Stomach smooth muscle (tissue), 2 donors: ENCODE results near the gene TAS1R3.
A peak's percentile ranks its signal among the peaks of the same experiment; 100 is the strongest.

ENCODE experiments used
- H3K27ac ChIP-seq: one replicate; pipeline ENCODE4 v1.7.0; 2013; ENCODE audit warnings: mild to moderate bottlenecking, low read length, inconsistent platforms
- H3K27me3 ChIP-seq, 2 donors: one replicate each; pipeline ENCODE4 v1.7.0; 2013; ENCODE audit warnings: low read length in 2 of 2; ENCODE audit not compliant: insufficient read depth in 2 of 2, control insufficient read depth in 1 of 2
- H3K36me3 ChIP-seq, 2 donors: one replicate each; pipeline ENCODE4 v1.7.0; 2013; ENCODE audit warnings: low read length in 2 of 2; ENCODE audit not compliant: control insufficient read depth in 2 of 2, insufficient read depth in 2 of 2
- H3K4me1 ChIP-seq: one replicate; pipeline ENCODE4 v1.7.0; 2013; ENCODE audit warnings: low read length; ENCODE audit not compliant: control insufficient read depth, insufficient read depth
- H3K4me3 ChIP-seq, 2 donors: one replicate each; pipeline ENCODE4 v1.7.0; 2013; ENCODE audit warnings: low read length in 2 of 2
- H3K9ac ChIP-seq, 2 donors: one replicate each; pipeline ENCODE4 v1.7.0; 2013; ENCODE audit warnings: low read length in 2 of 2, mild to moderate bottlenecking in 1 of 2
- H3K9me3 ChIP-seq, 2 donors: one replicate each; pipeline ENCODE4 v1.7.0; 2013; ENCODE audit warnings: low read length in 2 of 2; ENCODE audit not compliant: control insufficient read depth in 2 of 2
- donor health status: healthy.
- donor health status: Pancreatic carcinoma.

The TAS1R3 gene

DNA sequence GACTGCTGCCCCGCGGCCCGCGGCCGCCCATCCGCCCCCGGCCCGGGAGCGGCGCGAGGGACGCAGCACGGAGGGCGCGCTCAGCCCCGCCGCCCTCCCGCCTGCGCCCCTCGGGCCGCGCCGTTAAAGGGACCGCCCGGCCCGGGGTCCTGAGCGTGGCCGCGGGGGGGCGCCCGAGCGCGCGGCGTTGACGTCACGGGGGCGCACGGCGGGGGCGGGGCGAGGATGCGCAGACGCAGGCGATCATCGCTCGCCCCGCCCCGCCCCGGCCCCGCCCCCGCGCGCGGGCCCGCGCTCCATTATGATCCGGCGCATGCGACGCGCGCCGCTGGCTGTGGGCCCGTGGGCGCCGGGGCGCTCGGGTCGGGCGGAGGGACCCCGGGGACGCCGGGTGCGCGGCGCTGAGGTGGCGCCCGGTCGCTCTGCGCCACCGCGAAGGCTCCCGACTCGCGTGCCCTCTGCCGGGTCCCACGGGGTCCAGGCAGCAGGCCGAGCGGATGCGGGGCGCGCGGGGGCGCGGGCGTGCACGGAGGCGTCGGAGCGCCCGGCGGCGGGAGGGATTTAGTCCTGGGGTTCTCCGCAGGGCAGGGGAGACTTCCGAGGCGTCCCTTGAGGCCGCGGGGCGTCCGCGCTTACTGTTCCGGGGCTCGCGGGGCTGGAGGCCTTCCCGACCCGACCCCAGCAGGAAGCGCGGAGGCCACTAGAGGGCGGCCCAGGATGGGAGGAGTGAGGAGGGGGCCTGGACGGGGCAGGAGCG is 18.4 kb downstream of the TAS1R3 start, which contains the start of gene DVL1:
TSS of gene DVL1 (minus strand) at position 163 of the 757 bp plus-strand sequence. CDS start 353 bp downstream, outside the sequence.
- no peaks in the 10 kb centered on the region for H3K27me3 ChIP-seq
- no peaks in the 10 kb centered on the region for H3K9me3 ChIP-seq
- H3K36me3 ChIP-seq: peaks cover 0 to 2% of the 10 kb centered on the region in 2 donors
- peak within 1 kb of the TSS; percentile 72 to 77 for H3K9ac ChIP-seq
- H3K4me1 ChIP-seq: peaks cover 64% of the 10 kb centered on the region
- peak within 1 kb of the TSS; percentile 81 to 85 for H3K4me3 ChIP-seq
- peak within 1 kb of the TSS; percentile 46 for H3K27ac ChIP-seq

DNA sequence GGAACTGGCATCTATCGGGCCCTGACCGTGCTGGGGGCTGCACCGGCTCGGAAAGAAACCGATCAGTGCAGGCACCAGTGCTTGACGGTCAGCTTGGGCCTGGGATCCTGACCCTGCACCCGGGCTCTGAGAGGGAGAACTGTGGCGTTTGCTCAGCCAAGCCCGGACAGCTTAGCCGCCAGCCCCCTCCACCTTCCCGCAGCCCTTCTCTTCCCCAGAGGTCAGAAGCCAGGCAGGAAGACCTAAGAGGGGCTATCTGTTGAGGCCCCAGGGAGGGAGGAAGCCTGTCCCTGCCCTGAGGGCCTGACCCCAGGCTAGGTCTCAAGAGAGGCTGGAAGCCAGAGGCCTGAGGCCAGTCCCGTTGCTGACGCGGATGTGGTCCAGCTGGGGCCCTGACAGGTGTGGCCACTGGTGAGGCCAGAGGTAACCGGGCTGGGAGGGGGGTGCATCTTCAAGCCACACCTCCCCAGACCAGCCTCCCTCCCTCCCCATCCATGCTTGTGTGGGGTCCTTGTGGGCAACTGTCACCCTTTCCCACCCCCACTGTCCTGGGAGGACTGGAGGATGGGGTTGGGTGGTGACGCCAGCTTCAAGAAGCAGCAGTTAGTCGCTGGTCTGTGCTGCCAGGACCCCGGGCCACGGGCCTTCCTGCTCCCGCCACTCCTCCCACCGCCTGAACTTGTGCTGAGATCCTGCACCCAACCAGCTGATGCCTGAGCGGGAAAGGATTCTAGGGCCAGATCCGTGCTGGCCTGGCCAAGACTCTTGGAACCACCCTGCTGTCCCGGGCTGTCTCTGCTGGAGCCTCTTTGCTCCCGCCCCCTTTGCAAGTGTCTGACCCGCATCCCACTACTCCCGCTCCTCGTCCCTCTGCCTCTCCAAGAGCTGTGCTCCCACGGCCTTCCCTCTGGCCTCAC is 20.7 kb downstream of the TAS1R3 start:
- H3K4me1 ChIP-seq: peaks cover 58% of the 10 kb centered on the region
- H3K27ac ChIP-seq: peak overlapping the region; percentile 37

DNA sequence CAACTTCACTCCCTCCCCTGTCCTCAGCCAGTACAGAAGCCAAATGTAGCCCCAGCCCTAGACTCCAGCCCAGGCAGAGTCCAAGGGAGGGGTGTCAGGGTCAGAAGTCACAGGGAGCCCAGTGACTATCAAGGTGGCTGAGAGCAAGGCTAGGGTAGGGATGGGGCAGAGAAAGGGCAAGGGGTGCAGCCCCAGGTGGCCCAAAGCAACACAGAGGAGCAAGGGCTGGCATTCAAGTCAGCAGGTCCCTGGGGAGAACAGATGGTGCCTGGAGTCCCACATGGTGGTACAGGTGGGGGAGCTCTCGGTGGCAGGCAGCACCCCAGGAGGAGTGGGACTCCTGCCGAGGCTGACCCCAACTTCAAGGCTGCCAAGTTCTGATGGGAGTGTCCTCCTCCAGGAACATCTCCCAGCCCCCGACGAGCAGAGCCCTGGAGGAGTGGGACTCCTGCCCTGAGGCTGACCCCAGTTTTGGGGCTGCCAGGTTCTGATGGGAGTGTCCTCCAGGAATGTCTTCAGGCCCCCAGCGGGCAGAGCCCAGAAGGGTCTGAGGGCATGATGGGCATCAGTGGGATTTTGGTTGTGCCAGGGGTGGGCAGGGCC is 21.8 kb downstream of the TAS1R3 start:
- H3K4me1 ChIP-seq: peaks cover 52% of the 10 kb centered on the region
- H3K36me3 ChIP-seq: peaks cover 0 to 2% of the 10 kb centered on the region in 2 donors
- H3K27ac ChIP-seq: peak overlapping the region; percentile 18
- no peak overlapping the region for H3K9ac ChIP-seq
- H3K27me3 ChIP-seq: no peaks in the 10 kb centered on the region
- no peaks in the 10 kb centered on the region for H3K9me3 ChIP-seq
- H3K4me3 ChIP-seq: peak overlapping the region in 1 of 2 donors; percentile 35

More for the DNA sequence above, 20.7 kb downstream of the TAS1R3 start:
- Histone ChIP-seq H3K9me3 (no peaks in the 10 kb centered on the region), H3K27me3 (no peaks in the 10 kb centered on the region), H3K36me3 (peaks cover 0 to 2% of the 10 kb centered on the region in 2 donors), H3K4me3 (peak overlapping the region in 1 of 2 donors; percentile 44), H3K9ac (peak overlapping the region in 1 of 2 donors; percentile 13)

DNA sequence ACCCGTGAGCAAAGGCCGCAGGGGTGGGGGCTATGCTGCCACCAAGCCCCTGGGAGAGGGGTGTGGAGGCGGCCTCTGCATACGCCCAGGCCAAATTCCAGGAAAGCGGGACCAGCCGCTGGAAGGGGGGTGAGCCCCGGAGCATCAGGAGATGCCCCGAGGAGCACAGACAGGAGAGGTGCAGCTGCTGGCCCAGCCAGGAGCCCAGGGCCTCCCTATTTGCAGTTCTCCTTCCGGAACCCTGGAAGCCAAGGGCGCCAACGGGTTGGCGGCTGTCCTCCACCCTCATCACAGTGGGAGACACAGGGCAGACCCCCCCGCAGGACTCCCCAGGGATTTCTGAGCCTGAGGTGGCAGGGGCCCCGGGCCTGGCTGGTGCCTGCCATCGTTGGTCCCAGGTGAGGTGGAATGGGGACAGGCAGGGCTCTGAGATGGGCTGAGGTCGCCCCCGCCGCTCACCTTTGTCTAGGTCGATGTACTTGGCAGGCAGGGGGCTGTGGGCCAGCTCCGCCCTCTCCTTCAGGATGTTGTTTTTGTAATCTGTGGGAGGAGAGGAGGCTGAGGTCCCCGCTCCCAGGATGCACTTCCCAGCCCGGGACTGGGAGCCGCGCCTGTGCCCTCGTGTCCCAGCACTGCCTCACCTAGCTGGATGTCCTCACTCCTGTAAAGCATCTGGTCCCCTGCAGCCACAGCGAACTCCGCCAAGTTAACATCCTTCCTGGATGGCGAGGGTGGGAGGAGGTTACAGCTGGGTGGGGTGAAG is 22.5 kb downstream of the TAS1R3 start:
- Histone ChIP-seq H3K9me3 (no peaks in the 10 kb centered on the region), H3K27me3 (no peaks in the 10 kb centered on the region), H3K4me1 (peaks cover 49% of the 10 kb centered on the region), H3K4me3 (no peak overlapping the region), H3K9ac (no peak overlapping the region), H3K27ac (peak overlapping the region; percentile 18), H3K36me3 (peaks cover 0 to 2% of the 10 kb centered on the region in 2 donors)

DNA sequence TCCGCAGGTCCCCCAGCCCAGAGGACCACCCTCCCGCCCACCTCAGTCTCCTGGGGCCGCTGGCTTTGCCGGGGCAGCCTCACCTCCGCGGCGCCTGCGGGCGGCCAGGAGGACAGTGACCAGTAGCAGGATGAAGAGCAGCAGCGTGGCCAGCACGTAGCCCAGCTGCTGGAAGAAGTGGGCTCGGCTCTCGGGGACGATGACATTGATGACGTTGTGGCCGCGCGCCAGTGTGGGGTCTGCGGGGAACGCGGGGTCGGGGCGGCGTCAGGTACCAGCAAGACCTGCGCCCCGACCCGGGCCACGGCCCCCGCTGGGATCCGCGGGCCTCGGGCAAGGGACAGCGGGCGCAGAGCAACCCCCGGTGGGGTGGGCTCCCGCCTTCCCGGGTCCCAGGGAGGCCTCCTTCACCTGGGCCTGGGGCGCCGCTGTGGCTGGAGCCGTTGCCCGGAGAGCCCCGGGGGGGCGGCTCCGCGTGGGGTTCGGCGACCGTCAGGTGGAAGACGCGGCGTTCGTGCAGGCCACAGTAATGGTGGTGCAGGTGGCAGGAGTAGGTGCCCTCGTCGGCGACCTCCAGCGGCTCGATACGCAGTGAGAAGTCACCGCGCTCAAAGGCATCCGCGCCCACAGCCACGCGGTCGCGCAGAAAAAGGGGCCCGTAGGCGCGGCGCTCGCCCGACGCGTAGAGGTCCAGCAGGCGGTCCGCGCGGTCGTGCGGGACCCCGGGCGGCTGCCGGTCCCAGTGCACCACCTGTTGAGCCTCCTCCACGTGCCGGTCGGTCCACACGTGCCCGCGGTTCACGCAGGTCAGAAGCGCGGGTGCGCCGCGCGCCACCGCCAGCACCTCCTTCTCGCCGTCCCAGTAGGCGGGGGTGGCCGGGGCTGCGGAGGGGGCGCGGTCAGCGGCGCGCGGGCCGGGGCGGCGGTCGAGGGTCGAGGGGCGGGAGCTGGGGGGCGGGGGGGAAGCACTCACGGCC is 23.5 kb downstream of the TAS1R3 start:
- no peaks in the 10 kb centered on the region for H3K27me3 ChIP-seq
- H3K27ac ChIP-seq: no peak overlapping the region
- H3K4me3 ChIP-seq: no peak overlapping the region
- H3K36me3 ChIP-seq: peaks cover 0 to 2% of the 10 kb centered on the region in 2 donors
- peaks cover 55% of the 10 kb centered on the region for H3K4me1 ChIP-seq
- H3K9me3 ChIP-seq: no peaks in the 10 kb centered on the region
- no peak overlapping the region for H3K9ac ChIP-seq

DNA sequence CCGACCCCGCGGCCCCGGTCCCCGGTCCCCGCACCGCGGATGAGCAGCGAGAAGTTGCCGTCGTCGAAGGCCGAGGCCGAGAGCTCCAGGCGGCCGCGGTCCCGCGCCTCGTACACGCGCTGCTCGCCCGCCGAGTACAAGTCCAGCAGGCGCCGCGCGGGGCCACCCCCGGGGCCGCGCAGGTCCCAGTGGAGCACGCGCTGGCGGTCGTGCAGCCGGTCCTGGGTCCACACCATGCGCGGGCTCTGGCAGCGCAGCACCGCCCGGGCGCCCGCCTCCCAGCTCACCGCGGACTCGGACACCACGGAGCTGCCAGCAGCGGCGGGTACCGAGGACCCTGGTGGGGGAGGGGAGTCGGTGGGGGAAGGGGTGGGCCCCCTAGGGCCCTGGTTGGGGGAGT is 24.3 kb downstream of the TAS1R3 start:
- Histone ChIP-seq H3K27me3 (no peaks in the 10 kb centered on the region), H3K4me3 (peak overlapping the region in 1 of 2 donors; percentile 49), H3K9ac (no peak overlapping the region), H3K4me1 (peaks cover 62% of the 10 kb centered on the region), H3K36me3 (peaks cover 0 to 2% of the 10 kb centered on the region in 2 donors), H3K9me3 (no peaks in the 10 kb centered on the region), H3K27ac (no peak overlapping the region)

DNA sequence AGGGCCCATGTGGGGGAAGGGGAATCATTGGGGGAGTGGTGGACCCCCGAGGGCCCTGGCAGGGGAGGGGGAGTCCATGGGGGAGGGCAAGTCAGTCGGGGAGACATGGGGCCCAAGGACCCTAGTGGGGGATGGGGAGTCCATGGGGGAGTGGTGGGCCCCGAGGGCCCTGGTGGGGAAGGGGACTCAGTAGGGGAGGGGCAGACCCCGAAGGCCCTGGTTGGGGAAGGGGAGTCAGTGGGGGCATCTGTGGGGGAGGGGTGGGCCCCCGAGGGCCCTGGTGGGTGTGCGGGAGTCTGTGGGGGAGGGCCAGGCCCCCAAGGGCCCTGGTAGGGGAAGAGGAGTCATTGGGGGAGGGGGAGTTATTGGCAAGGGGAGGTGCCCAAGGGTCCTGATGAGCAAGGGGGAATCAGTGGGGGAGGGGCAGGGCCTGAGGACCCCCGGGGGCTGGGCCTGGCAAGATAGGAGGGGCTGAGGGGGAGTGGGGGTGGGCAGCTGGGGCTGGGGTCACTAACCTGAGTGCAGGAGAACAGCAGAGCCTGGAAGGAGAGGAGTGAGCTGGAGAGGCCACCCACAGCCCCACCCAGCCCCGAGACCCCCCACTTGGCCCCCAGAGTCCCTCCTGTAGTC is 25.2 kb downstream of the TAS1R3 start:
- Histone ChIP-seq H3K27me3 (no peaks in the 10 kb centered on the region), H3K36me3 (peaks cover 0 to 2% of the 10 kb centered on the region in 2 donors), H3K27ac (peak overlapping the region; percentile 87), H3K9ac (peak overlapping the region in 1 of 2 donors; percentile 57), H3K9me3 (no peaks in the 10 kb centered on the region), H3K4me3 (peak overlapping the region in 1 of 2 donors; percentile 78), H3K4me1 (peaks cover 69% of the 10 kb centered on the region)

DNA sequence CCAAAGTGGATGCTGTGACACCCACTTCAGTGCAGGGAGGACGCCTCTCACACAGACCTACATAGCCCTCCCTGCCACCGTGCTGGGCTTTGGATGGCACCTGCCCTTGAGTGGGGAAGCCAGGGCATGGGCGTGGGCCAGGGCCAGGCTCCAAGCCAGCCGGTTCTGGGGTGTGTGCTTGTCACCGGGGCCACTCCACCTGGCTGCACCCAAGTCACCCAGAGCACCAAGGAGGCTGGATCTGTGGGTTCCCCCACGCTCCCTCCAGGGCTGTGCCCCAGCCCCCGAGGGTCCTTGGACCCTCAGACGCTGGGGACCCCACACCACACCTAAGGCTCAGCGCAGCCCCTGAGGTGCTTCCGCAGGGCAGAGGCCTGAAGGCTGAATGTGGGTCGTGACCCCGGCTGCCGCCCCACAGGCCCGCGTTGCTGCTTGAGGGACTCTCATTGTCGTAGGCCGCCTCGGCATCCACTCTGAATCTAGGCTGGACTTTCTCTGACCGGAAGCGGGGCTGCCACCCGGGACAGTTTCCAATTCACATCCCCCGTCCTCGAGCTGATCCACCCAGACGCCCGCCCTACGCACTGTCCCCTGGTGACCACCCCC is 25.8 kb downstream of the TAS1R3 start:
- Histone ChIP-seq H3K27ac (peak overlapping the region; percentile 87), H3K4me3 (peak overlapping the region; percentile 72 to 78), H3K9me3 (no peaks in the 10 kb centered on the region), H3K4me1 (peaks cover 67% of the 10 kb centered on the region), H3K27me3 (no peaks in the 10 kb centered on the region), H3K9ac (peak overlapping the region; percentile 57 to 68), H3K36me3 (peaks cover 0 to 2% of the 10 kb centered on the region in 2 donors)
